A549 (cell line): ENCODE data around the gene CWC22. TPM values are rescaled to one million over a fixed set of nuclear protein-coding genes. Genes with fewer than 3 reads are reported as not detected.
"Not testable (repeated sequence)": the region's sequence is repeated elsewhere in the genome, so short reads cannot be mapped to it uniquely, and the experiment has no call there.

ENCODE experiments used
- ATAC-seq, 2 experiments: fragments of 200-7000 bp in 1 of 2; fragments of >200 bp in 1 of 2; cut with Nextera tagmentation in 1 of 2; cut with Tn5 transposase in 1 of 2; 3 replicates each; pipeline versions ENCODE4 v1.8.0 to v1.9.1; 2018 to 2020; ENCODE audit warnings: mild to moderate bottlenecking in 1 of 2, moderate library complexity in 1 of 2
- CTCF ChIA-PET: fragments of 300-600 bp; sonication (Branson Sonifier 250); formaldehyde crosslinking; extraction: SDS; loops from one replicate; lab custom pipeline; 2021; ENCODE audit warnings: antibody characterized with exemption, inconsistent platforms; lab: Yijun Ruan, JAX
- POLR2A ChIA-PET: fragments of 350-600 bp; formaldehyde crosslinking; extraction: SDS; loops from one replicate; lab custom pipeline; 2021; ENCODE audit warnings: antibody characterized with exemption, inconsistent platforms; lab: Yijun Ruan, JAX
- DNase-seq, 2 experiments: peaks; one replicate each; pipeline versions ENCODE4 v3.0.0 to v3.0.0-alpha.2; 2011 to 2016; ENCODE audit warnings: low read depth in 1 of 2, low spot score in 1 of 2
- FAIRE-seq: peaks from 2 replicates; lab custom pipeline; 2011; peaks lifted over from hg19 to GRCh38; lab: Jason Lieb, UNC
- H3K27ac ChIP-seq, 2 experiments: fragments of >200 bp; sonication (Bioruptor Twin); formaldehyde crosslinking; 3 replicates each; pipeline ENCODE4 v1.5.1; 2016 to 2017
- H3K4me1 ChIP-seq: fragments of >200 bp; sonication (Bioruptor Twin); formaldehyde crosslinking; 3 replicates; pipeline ENCODE4 v1.6.1; 2016
- H3K4me2 ChIP-seq: fragments of >200 bp; sonication (Bioruptor Twin); formaldehyde crosslinking; 3 replicates; pipeline ENCODE4 v1.6.1; 2016
- H3K4me3 ChIP-seq: fragments of >200 bp; sonication (Bioruptor Twin); formaldehyde crosslinking; 3 replicates; pipeline ENCODE4 v1.5.1; 2016
- H3K9me3 ChIP-seq: fragments of >200 bp; sonication (Bioruptor Twin); formaldehyde crosslinking; 3 replicates; pipeline ENCODE4 v1.6.1; 2016
- BHLHE40 ChIP-seq: IDR thresholded peaks from 2 replicates; pipeline ENCODE4 v1.6.1; 2012; ENCODE audit warnings: low read depth, low read length, inconsistent platforms
- CEBPB ChIP-seq, 2 experiments: fragments of >200 bp in 1 of 2; sonication (Bioruptor Twin) in 1 of 2; formaldehyde crosslinking in 1 of 2; IDR thresholded peaks; 2 replicates each; pipeline ENCODE4 v1.6.1; 2012 to 2016
- CHD2 ChIP-seq: fragments of 150-350 bp; IDR thresholded peaks from 2 replicates; pipeline ENCODE4 v1.6.1; 2014; ENCODE audit warnings: low read length; ENCODE audit not compliant: partially characterized antibody
- CHD4 ChIP-seq: fragments of 200-600 bp; sonication (generic); IDR thresholded peaks from 2 replicates; pipeline ENCODE4 v1.6.1; 2016; ENCODE audit warnings: antibody characterized with exemption, mild to moderate bottlenecking, borderline replicate concordance
- E2F6 ChIP-seq: IDR thresholded peaks from 2 replicates; pipeline ENCODE4 v1.6.1; 2012; ENCODE audit warnings: low read depth, borderline replicate concordance
- FOSL2 ChIP-seq, 2 experiments: fragments of 450-650 bp in 1 of 2; fragments of >200 bp in 1 of 2; sonication (Bioruptor Twin) in 1 of 2; formaldehyde crosslinking; IDR thresholded peaks; 2 replicates each; pipeline versions ENCODE4 v1.5.0 to v1.6.1; 2016 to 2020; ENCODE audit warnings: mild to moderate bottlenecking in 1 of 2, moderate library complexity in 1 of 2
- HOXA7 ChIP-seq: fragments of 250-450 bp; sonication (Bioruptor Pico); IDR thresholded peaks from 2 replicates; pipeline ENCODE4 v1.5.0; 2020; ENCODE audit warnings: mild to moderate bottlenecking, moderate library complexity
- JUN ChIP-seq, 2 experiments: fragments of >200 bp; sonication (Bioruptor Twin); formaldehyde crosslinking; IDR thresholded peaks; 2 replicates in 1 of 2; 3 replicates in 1 of 2; pipeline ENCODE4 v1.6.1; 2016 to 2017
- MAFK ChIP-seq: fragments of 450-650 bp; IDR thresholded peaks from 2 replicates; pipeline ENCODE4 v1.6.1; 2014; ENCODE audit not compliant: partially characterized antibody
- MAX ChIP-seq: IDR thresholded peaks from 2 replicates; pipeline ENCODE4 v1.6.1; 2012
- MAZ ChIP-seq: fragments of 150-350 bp; IDR thresholded peaks from 2 replicates; pipeline ENCODE4 v1.6.1; 2014; ENCODE audit warnings: antibody characterized with exemption, low read depth, low read length, borderline replicate concordance
- MYC ChIP-seq: IDR thresholded peaks from 2 replicates; pipeline ENCODE4 v1.6.1; 2012; ENCODE audit warnings: mild to moderate bottlenecking, inconsistent platforms, low read length, improper control_type of control experiment, borderline replicate concordance
- POLR2A ChIP-seq: IDR thresholded peaks from 2 replicates; pipeline ENCODE4 v1.6.1; 2012; ENCODE audit warnings: mild to moderate bottlenecking, low read length
- RCOR1 ChIP-seq: fragments of 150-350 bp; IDR thresholded peaks from 2 replicates; pipeline ENCODE4 v1.6.1; 2014; ENCODE audit warnings: antibody characterized with exemption, low read length, low read depth
- RFX5 ChIP-seq: fragments of 450-650 bp; IDR thresholded peaks from 2 replicates; pipeline ENCODE4 v1.7.1; 2014; ENCODE audit warnings: antibody characterized with exemption, mild to moderate bottlenecking, moderate library complexity
- TP53 ChIP-seq: fragments of 250-450 bp; sonication (Bioruptor Pico); IDR thresholded peaks from 2 replicates; pipeline ENCODE4 v1.5.0; 2021; ENCODE audit warnings: mild to moderate bottlenecking, moderate library complexity
- USF2 ChIP-seq: fragments of 450-650 bp; IDR thresholded peaks from 2 replicates; pipeline ENCODE4 v1.6.1; 2014; ENCODE audit warnings: antibody characterized with exemption
- WGBS: methylation state at CpG from one replicate; pipeline ENCODE4 v1.1.6; 2017; ENCODE audit errors: missing lambda C conversion rate; 5-methylcytosine and 5-hydroxymethylcytosine counted together
- polyA plus RNA-seq, 4 experiments: library from polyadenylated mRNA; depleted of rRNA in 3 of 4; stranded (reverse); fragments of >200 nt; fragmentation: RNase III in 1 of 4; extraction: RNeasy Plus Mini Kit Qiagen cat#74134 plus additional on column Dnase treatment in 1 of 4; gene quantifications; 2 replicates in 3 of 4; 3 replicates in 1 of 4; pipeline ENCODE4 v1.2.3, GENCODE V29; 2011 to 2017
- TF ChIP-seq, protein P1 (sequence below): fragments of 250-450 bp; sonication (Bioruptor Pico); IDR thresholded peaks from 2 replicates; pipeline ENCODE4 v1.5.0; 2020; ENCODE audit warnings: low read depth, mild to moderate bottlenecking, moderate library complexity
- TF ChIP-seq, protein P2 (sequence below): fragments of 150-350 bp; IDR thresholded peaks from 2 replicates; pipeline ENCODE4 v1.6.1; 2014; ENCODE audit warnings: low read depth, mild to moderate bottlenecking, low read length
- TF ChIP-seq, protein P3 (sequence below): fragments of >200 bp; sonication (Bioruptor Twin); formaldehyde crosslinking; IDR thresholded peaks from 3 replicates; pipeline ENCODE4 v1.5.1; 2016

Gene CWC22
- polyA plus RNA-seq, 2 of the 4 experiments (the other 2 are of a cell fraction): 7.5 to 14.8 TPM

DNA sequence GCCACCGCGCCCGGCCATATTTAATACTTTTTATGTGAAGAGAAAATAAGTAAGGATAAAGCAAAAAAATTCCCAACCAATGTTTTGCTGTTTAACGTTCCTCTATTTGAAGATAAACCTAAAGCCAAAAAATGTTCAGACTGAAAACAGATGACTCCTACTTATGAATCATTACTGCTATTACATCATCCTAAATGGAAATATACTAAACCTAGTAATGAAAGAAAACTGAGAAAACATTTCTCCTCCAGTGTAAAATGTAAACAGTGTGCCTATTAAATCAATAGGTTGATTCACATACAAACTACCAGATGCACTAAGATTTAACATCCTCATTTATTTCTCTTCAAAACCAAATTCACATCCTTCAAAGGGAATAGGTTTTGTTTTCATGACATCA is 43.5 kb downstream of the CWC22 start:
- ChIA-PET CTCF (no interaction called here), POLR2A (no interaction called here)
- no peak for ATAC-seq
- Histone ChIP-seq H3K9me3 (no peaks in the 10 kb centered on the region), H3K4me1 (peaks cover 9% of the 10 kb centered on the region; the same call in 2 of the 3 replicates), H3K27ac (0 out of 6 replicates have a peak overlapping the region, but pooled peaks of 1 of the 2 experiments have one; percentile 10), H3K4me3 (no peak overlapping the region), H3K4me2 (peak overlapping the region; percentile 28; the same call in 2 of the 3 replicates)
- TF ChIP-seq RCOR1: no peak
- TF ChIP-seq FOSL2 (IDR thresholded peaks at IDR 0.05): no peak
- peak; percentile 28; the same call in 1 of the 2 replicates for TF ChIP-seq FOSL2 (CRISPR knock-in tag; IDR thresholded peaks at IDR 0.05)
- no peak for TF ChIP-seq USF2
- TF ChIP-seq MYC: no peak
- TF ChIP-seq MAZ: no peak
- no peak for FAIRE-seq
- 84% methylated on average over 4 of the region's 4 CpGs for WGBS
- DNase-seq: no peak

DNA sequence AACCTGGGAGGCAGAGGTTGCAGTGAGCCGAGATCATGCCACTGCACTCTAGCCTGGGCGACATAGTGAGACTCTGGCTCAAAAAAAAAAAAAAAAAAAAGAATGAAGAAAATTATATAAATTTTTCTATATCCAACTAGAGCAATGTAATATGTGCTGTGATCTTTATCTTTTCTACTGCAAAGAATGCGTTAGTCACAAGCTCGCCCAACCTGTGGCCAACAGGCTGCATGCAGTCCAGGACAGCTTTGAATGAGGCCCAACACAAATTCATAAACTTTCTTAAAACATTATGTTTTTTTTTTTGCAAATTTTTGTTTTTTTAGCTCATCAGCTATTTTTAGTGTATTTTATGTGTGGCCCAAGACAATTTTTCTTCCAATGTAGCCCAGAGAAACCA is 48.8 kb downstream of the CWC22 start:
- H3K4me2 ChIP-seq, POLR2A ChIA-PET, DNase-seq, H3K4me3 ChIP-seq, ATAC-seq, FAIRE-seq, H3K27ac ChIP-seq, H3K9me3 ChIP-seq: not testable (repeated sequence)
- CTCF ChIA-PET: interaction anchor here (0.6 kb wide), 1 partner anchor 1911 kb away, joined by 3 read pairs; no protein-coding TSS in a partner anchor
- 94% methylated on average over 4 of the region's 4 CpGs for whole genome bisulfite sequencing
- peaks cover 12% of the 10 kb centered on the region; the same call in 2 of the 3 replicates for H3K4me1 ChIP-seq

- ChIA-PET CTCF (no interaction called here), POLR2A (no interaction called here)
- no peak overlapping the region for H3K4me3 ChIP-seq
- H3K4me1 ChIP-seq: peaks cover 12% of the 10 kb centered on the region; the same call in 2 of the 3 replicates
- FAIRE-seq: no peak
- peak overlapping the region in 1 of 2 experiments; percentile 28; a peak in 1 of 6 replicates for H3K27ac ChIP-seq
- no peak for TF ChIP-seq BHLHE40
- peak; percentile 55 to 71; a peak in 3 of 4 replicates for TF ChIP-seq CEBPB (IDR thresholded peaks at IDR 0.05)
- ATAC-seq: peak in 1 of 2 experiments; percentile 62; a peak in 3 of 6 replicates
- no peaks in the 10 kb centered on the region for H3K9me3 ChIP-seq
- H3K4me2 ChIP-seq: peak overlapping the region; percentile 22; the same call in 1 of the 3 replicates
- 43% methylated on average over 4 of the region's 4 CpGs for WGBS
- peak in 1 of 2 experiments; percentile 19 for DNase-seq
These were observed 53.1 kb downstream of the CWC22 start for GRCh38 chr2:179954026-179954425.

GRCh38 chr2:179953359-179953758 is 53.7 kb downstream of the CWC22 start:
- no peak overlapping the region; the same call in 2 of the 3 replicates for H3K4me2 ChIP-seq
- CTCF ChIA-PET: no interaction called here
- ATAC-seq: no peak
- H3K9me3 ChIP-seq: no peaks in the 10 kb centered on the region
- 96% methylated on average over 1 of the region's 1 CpG for WGBS
- no peak overlapping the region for H3K4me3 ChIP-seq
- POLR2A ChIA-PET: no interaction called here
- no peak for DNase-seq
- H3K27ac ChIP-seq: peak overlapping the region in 1 of 2 experiments; percentile 19; a peak in 1 of 6 replicates
- no peak for FAIRE-seq
- H3K4me1 ChIP-seq: peaks cover 12% of the 10 kb centered on the region; the same call in 2 of the 3 replicates
- TF ChIP-seq CHD4: no peak
- TF ChIP-seq USF2: no peak
- TF ChIP-seq JUN (IDR thresholded peaks at IDR 0.05): no peak
- no peak for TF ChIP-seq RFX5
- TF ChIP-seq, protein P1, sequence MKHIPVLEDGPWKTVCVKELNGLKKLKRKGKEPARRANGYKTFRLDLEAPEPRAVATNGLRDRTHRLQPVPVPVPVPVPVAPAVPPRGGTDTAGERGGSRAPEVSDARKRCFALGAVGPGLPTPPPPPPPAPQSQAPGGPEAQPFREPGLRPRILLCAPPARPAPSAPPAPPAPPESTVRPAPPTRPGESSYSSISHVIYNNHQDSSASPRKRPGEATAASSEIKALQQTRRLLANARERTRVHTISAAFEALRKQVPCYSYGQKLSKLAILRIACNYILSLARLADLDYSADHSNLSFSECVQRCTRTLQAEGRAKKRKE: no peak
- TF ChIP-seq, protein P2, sequence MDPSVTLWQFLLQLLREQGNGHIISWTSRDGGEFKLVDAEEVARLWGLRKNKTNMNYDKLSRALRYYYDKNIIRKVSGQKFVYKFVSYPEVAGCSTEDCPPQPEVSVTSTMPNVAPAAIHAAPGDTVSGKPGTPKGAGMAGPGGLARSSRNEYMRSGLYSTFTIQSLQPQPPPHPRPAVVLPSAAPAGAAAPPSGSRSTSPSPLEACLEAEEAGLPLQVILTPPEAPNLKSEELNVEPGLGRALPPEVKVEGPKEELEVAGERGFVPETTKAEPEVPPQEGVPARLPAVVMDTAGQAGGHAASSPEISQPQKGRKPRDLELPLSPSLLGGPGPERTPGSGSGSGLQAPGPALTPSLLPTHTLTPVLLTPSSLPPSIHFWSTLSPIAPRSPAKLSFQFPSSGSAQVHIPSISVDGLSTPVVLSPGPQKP: no peak
- no peak for TF ChIP-seq TP53 (CRISPR knock-in tag)
- TF ChIP-seq E2F6: no peak
- no peak for TF ChIP-seq MAX
- TF ChIP-seq POLR2A: no peak
- TF ChIP-seq CHD2: no peak
- no peak for TF ChIP-seq HOXA7 (CRISPR knock-in tag)
- no peak for TF ChIP-seq MAFK
- no peak for TF ChIP-seq MAZ
- TF ChIP-seq, protein P3, sequence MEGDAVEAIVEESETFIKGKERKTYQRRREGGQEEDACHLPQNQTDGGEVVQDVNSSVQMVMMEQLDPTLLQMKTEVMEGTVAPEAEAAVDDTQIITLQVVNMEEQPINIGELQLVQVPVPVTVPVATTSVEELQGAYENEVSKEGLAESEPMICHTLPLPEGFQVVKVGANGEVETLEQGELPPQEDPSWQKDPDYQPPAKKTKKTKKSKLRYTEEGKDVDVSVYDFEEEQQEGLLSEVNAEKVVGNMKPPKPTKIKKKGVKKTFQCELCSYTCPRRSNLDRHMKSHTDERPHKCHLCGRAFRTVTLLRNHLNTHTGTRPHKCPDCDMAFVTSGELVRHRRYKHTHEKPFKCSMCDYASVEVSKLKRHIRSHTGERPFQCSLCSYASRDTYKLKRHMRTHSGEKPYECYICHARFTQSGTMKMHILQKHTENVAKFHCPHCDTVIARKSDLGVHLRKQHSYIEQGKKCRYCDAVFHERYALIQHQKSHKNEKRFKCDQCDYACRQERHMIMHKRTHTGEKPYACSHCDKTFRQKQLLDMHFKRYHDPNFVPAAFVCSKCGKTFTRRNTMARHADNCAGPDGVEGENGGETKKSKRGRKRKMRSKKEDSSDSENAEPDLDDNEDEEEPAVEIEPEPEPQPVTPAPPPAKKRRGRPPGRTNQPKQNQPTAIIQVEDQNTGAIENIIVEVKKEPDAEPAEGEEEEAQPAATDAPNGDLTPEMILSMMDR: no peak
